Posterior cingulate gyrus (tissue), 11 donors: Measurements from ENCODE around the gene RAB17.

Experiments
- DNase-seq, 10 donors: peaks; one replicate each; pipeline versions ENCODE4 v3.0.0 to v3.0.0-alpha.2; 2020 to 2021; ENCODE audit warnings: mixed read lengths in 3 of 10
- intact Hi-C: fragments of 100-400 bp; cut with DNase I; formaldehyde crosslinking; loops from one replicate; pipeline ENCODE4 v1.15.1; 2023

The RAB17 gene

GRCh38 chr2:237546040-237546875 lies 44.3 kb downstream of the RAB17 start:
- intact Hi-C loops = no loop called here
- DNase-seq = peak in 1 of 10 donors; percentile 26

DNA sequence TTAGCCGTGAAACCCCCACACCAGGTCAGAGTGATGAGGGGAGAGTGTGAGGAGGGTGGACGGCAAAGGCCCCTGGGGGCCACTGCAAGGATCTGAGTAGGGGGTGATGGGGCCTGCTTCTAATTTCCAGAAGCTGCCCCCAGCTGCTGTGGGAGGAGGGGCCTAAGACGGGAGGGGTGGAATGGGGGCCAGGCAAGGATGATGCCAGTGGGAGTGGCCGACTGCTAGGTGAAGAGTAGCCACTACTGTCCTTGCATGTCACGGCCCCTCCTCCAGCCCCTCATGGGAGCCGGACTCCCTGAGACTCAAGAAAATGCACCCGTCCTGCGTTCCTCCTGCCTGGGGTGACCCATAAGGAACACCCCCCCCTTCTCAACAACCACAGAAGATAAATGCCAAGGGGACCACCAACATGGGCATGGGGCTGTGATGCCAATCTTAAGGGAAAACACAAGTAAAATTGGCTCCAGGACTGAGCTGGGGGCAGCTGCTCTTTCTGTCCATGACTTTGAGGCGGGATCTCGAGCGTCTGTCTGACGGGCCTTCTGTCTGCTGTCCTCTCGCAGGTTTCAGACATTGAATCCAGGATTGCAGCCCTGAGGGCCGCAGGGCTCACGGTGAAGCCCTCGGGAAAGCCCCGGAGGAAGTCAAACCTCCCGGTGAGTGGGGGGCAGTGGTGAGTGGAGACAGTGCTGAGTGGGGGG lies 48.4 kb downstream of the RAB17 start:
- no peak for DNase-seq
- intact Hi-C loops = no loop called here

GRCh38 chr2:237541243-237541642 lies 49.3 kb downstream of the RAB17 start:
- no peak for DNase-seq
- intact Hi-C loops = no loop called here

DNA sequence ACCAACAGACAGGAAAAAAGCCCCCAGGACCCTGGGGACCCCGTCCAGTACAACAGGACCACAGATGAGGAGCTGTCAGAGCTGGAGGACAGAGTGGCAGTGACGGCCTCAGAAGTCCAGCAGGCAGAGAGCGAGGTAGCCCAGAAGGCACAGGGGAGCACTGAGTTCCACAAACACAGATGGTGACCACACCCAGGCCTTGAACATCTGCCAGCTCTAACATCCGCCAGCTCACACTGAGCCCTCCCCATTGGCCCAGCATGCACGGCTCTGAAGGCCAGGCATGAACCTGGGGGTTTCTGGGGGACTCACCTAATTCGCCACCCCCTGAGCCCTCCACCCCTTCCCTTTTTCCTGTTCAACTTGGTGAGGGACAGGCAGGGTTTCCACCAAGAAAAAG lies 49.7 kb downstream of the RAB17 start:
- intact Hi-C loops = no loop called here
- no peak for DNase-seq

GRCh38 chr2:237540223-237540775 lies 50.2 kb downstream of the RAB17 start:
- DNase-seq = peak in 1 of 10 donors; percentile 83
- intact Hi-C loops = no loop called here

DNA sequence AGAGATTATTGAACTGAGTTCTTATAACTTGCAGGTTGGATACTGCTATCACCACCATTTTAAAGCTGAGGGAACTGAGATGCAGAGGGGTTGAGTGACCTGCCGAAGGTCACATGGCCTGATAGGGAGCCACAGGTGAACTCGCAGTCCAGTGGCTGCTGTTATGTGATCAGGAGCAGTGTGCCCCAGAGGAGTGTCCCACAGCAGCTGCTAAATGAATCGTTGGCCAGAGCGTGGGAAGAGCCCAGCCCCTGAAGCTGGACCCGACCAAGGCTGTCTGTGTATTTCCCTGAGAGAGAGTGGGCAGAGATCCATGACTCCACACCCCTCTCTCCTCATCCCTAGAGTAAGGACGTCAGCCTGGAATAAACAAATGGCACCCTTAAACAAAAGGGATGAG lies 50.9 kb downstream of the RAB17 start:
- DNase-seq = peak in 1 of 10 donors; percentile 50
- intact Hi-C loops = no loop called here

DNA sequence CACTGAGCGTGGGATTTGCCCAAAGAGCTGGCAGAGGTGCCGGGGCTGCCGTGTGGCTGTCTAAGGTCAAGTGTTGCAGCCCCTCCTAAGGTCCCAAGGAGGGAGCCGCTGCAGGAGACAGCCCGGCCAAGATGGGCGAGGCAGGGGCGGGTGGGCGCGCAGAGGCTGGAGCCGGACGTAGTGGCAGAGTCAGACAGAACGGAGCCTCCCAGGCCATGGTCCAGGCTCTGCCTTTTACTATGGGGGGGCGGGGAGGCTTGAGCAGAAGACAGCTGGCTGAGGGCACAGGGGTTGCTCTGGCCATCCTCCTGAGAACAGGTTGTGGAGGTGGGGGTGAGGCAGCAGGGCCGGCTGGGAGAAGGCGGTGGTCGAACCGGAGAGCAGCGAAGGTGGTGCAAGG lies 51.6 kb downstream of the RAB17 start:
- DNase-seq = peak in 1 of 10 donors; percentile 50
- intact Hi-C loops = no loop called here

DNA sequence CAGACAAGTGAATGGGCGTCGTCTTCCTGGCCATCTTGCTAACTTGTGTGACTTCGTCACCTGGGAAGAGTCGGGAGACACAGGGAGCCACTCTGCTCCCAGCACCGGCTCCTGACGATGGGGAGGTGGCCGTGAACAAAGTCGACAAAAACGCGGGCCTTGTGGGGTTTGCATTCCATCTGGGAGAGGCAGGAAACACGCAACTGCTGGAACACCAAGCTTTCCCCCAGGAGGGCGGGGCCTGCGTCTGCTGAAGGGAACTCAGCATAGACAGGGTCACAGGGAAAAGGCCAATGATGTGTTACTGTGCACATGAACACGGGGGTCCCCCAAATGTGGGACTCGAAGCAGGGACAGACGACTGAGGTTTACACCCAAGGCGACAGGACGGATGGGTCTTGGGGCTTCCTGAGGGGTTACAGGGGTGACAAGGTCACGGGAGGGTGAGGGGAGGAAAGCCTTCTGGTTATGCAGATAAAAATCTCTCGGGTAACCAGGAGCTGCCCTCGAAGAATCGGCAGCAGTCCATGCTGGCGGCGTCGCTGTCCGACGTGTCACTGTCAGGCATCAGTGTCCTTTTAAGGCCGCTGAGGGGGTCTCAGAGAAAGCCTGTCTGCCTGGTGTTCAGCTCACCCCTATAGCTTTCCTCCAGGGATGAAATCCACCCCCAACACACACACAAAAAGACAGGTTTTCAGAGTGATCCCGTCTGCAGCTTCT lies 52.4 kb downstream of the RAB17 start:
- intact Hi-C loops = no loop called here
- peak in 1 of 10 donors; percentile 68 for DNase-seq

- intact Hi-C loops = no loop called here
- peak in 1 of 10 donors; percentile 59 for DNase-seq
Measured at GRCh38 chr2:237536617-237537016, 53.9 kb downstream of the RAB17 start.

- intact Hi-C loops = no loop called here
- peak in 1 of 10 donors; percentile 47 for DNase-seq
Measured at GRCh38 chr2:237536083-237536415, 54.5 kb downstream of the RAB17 start.

DNA sequence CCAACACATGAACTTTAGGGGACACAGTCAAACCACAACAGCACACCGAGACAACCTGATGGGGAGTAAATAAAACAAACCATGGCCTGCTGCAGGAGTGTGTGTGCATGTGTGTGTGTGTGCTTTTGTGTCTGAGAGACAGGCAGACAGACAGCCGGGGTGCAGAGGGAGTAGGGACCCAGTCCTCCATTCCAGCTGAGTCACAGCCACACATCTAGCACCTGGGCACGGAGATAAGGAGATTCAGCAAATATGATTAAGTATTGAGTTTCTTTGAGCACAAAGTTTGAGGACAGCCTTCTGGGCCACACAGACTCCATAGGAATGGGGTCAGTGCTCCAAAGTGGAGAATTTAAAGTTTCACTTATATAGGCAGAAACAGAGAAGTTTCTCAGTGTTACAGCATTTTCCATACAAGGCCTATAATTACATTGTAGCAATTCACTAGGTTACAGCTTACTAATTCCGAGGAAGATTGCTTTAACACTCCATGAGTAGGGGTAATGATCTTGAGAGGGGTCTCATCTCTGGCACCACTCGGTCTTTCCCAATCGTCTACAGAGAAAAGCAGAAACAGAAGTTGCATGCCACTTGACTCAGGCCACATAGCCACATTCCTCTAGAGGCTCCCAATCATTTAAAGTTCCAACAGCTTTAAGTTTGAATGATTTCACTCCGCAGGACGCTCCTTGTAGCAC lies 55.0 kb downstream of the RAB17 start:
- no peak for DNase-seq
- intact Hi-C loops = no loop called here

- peak in 1 of 10 donors; percentile 43 for DNase-seq
- intact Hi-C loops = no loop called here
Measured at GRCh38 chr2:237534380-237534779, 56.2 kb downstream of the RAB17 start.

DNA sequence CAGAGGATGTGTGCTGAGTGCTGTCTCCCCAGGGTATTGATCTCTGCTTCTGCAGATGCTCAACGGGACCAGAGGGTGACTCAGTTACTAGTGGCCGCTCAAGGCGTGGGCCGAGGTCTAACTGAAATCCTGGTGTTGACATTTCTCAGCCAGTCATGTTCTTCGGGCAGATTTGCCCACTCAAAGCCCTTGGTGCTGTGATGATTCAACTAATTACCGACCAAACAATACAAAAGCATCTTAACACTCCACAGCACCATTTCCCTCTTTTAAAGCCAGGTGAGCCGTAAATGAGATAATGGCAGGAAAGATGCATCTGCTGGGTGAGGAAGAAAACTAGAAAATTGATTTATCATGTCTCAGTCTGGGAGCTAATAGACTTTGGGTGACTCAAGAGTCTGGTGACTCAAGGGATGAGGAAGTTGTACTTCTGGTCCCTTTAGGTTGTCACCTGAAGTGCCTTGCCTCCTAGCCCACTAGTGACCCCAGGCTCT lies 56.8 kb downstream of the RAB17 start:
- intact Hi-C loops = no loop called here
- DNase-seq = peak in 1 of 10 donors; percentile 55

- DNase-seq = peak in 1 of 10 donors; percentile 7
- intact Hi-C loops = no loop called here
Measured at GRCh38 chr2:237532160-237532559, 58.4 kb downstream of the RAB17 start.

DNA sequence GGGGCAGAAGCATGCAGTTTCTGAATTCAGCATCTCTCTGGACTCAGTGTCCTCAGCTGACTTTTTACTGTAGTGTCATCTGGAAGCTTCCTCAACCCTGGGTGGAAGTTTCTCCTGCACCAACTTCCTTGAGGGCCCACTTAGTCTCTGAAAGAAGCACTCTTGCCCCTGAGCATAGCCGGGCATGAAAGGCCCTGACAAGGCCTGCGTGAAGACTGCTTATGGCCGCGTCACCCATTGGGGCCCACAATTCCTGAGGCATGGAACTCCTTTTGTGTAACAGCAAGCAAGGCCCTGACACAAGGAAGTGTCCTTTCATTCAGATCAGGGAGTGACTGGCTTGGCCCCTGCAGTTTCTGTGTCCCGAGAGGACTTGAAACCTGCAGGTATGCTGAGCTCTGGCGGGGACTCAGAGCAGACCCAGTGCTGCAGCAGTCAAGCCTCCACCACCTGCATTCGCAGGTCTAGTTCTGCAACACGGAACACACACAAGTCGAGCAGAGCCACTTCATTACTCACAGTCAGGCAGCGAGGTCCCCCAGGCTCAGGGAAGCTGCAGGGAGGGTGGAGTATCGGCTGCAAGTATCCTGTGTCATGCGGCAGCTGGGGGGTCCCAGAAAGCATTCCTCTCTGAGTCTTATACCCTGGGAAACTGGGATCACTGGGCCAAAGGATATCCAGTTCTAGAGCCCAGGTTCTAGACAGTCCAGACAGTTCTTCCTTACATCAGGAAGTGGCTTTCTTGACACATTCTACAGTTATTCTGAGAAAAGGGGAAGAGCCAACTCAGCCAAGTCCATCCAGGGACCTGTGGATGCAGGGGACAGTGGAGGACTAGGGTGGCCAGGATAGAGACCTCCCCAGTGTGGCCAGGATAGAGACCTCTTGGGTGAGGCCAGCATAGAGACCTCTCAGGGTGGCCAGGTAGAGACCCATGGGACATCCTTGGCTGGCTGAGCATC lies 59.8 kb downstream of the RAB17 start:
- DNase-seq = peak in 1 of 10 donors; percentile 62
- intact Hi-C loops = no loop called here

- intact Hi-C loops = no loop called here
- peak in 1 of 10 donors; percentile 73 for DNase-seq
Measured at GRCh38 chr2:237529452-237530402, 60.8 kb downstream of the RAB17 start.

DNA sequence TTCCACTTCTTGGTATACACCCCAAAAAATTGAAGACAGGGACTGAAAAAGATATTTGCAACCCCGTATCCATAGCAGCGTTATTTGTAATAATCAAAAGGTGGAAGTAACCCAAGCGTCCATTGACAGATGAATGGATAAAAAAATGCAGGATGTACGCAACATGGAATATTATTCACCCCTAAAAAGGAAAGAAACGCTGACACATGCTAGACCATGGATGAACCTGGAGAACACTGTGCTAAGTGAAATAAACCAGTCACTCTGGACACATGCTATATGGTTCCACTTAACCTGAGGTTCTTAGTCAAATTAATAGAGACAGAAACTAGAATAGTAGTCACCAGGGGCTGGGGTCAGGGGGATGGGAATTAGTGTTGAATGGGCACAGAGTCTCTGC lies 62.8 kb downstream of the RAB17 start:
- DNase-seq = no peak
- intact Hi-C loops = no loop called here

GRCh38 chr2:237527233-237527632 lies 63.3 kb downstream of the RAB17 start:
- intact Hi-C loops = no loop called here
- DNase-seq = peak in 1 of 10 donors; percentile 36
